CD1c-positive myeloid dendritic cell (primary cell): ENCODE results near the gene EHMT1.
"Not testable (repeated sequence)": the region's sequence is repeated elsewhere in the genome, so short reads cannot be mapped to it uniquely, and the experiment has no call there.

Experiments
- DNase-seq: peaks from one replicate; pipeline ENCODE4 v3.0.0-alpha.2; 2016; ENCODE audit errors: extremely low spot score

The EHMT1 gene

DNA sequence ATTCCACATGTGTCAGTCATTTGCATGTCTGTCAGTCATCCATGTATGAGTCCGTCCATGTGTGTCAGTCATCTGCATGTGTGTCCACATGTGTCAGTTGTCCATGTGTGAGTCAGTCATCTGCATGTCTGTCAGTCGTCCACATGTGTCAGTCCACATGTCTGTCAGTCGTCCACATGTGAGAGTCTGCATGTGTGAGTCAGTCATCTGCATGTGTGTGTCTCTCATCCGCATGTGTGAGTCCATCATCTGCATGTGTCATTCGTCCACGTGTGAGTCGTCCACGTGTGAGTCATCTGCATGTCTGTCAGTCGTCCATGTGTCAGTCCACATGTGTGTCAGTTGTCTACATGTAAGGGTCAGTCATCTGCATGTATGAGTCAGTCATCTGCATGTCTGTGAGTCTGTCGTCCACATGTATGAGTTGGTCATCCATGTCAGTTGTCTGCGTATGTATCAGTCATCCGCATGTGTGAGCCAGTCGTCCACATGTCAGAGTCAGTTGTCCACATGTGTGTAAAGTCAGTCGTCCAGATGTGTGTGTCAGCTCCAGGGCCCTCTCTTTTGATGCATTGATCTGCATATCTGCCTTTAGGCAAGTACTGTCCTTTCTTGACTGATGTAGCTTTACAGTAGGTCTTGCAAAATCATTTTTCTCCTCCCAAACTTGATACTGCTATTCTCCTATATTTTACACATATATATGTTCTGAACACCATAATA is 186.3 kb downstream of the EHMT1 start:
- DNase-seq = no peak

DNA sequence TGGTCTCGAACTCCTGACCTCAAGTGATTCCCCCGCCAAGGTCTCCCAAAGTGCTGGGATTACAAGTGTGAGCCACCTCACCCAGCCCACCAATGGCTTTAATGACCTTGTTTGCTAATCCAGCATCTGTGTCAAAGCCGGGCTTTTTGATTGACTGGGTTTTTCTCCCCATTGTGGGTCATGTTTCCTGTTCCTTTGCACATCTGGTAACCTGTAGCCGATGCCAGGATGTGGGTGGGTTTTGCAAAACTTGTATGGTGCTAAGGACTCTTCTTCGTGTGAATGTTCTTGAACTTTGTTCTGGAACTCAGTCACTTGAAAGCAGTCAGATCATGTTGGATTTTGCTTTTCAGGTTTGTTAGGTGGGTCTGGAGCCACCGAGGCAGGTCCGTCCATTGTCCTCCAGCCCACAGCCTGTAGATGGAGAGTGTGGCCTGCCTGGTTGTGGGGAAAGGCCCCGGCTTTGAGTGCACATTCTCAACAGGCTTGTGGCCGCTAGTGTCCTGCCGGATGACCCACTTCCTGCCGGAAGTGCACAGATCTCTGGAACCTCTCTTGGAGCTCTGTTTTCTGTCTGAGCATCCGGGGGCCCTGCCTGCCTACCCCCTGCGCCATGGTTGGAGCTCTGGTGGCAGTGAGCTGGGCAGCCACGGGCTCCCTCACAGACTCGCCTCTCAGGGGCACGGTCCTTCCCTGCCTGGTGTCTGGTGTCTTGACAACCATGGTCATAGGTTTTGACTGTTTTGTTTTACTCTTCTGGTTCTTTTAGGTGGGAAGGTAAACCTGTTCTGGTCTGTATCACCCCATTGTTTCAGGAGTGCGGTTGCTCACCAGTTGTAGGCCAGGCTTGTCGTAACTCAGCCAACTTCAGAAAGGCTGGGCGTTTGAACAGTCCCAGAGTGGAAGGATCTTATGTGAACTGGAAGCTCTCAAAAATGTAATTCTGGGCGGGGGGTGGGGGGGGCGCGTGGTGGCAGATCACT is 189.2 kb downstream of the EHMT1 start:
- DNase-seq = no peak

DNA sequence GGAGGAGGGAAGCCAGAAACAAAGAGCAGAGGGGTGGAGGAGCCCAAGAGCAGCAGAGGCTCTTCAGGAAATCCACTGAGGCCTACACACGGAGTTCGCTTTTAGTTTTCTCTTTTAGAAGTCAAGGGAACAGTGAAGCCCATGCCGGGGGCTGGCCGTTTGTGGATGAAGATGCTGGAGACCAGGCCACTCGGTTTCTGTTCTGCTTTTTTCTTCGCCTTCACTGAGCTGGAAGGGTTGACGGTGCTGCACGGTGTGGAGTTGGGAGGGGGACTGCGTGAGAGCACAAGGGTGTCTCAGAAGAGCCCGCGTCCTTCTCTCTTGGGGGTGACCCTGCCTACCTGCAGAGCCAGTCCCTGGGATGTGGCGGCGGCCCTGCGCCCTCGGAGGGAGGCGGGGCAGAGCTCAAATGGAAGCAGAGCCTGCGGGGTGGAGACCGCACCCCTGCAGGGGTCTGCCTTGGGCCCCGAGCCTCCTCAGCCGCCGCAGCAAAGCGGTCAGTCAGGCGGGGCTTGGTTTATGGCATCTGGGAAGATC is 190.3 kb downstream of the EHMT1 start:
- DNase-seq = peak; percentile 13

DNA sequence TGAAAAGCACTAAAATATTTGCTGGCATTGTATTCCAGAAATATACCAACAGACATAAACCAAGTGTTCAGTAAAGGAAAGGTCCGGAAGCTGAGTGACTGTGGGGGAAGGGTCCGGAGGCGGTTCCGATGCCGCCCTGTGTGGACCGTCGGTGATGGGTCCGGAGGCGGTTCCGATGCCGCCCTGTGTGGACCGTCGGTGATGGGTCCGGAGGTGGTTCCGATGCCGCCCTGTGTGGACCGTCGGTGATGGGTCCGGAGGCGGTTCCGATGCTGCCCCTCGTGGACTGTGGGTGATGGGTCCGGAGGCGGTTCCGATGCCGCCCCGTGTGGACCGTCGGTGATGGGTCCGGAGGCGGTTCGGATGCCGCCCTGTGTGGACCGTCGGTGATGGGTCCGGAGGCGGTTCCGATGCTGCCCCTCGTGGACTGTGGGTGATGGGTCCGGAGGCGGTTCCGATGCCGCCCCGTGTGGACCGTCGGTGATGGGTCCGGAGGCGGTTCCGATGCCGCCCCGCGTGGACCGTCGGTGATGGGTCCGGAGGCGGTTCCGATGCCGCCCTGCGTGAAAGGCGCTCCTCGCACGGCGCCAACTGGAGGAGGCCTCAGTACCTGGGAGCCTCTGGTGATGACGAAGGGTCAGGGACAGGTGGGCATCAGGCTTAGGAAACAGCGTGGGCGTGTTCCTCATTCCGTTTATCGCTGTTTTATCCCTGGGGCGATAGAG is 191.1 kb downstream of the EHMT1 start:
- DNase-seq = not testable (repeated sequence)

DNA sequence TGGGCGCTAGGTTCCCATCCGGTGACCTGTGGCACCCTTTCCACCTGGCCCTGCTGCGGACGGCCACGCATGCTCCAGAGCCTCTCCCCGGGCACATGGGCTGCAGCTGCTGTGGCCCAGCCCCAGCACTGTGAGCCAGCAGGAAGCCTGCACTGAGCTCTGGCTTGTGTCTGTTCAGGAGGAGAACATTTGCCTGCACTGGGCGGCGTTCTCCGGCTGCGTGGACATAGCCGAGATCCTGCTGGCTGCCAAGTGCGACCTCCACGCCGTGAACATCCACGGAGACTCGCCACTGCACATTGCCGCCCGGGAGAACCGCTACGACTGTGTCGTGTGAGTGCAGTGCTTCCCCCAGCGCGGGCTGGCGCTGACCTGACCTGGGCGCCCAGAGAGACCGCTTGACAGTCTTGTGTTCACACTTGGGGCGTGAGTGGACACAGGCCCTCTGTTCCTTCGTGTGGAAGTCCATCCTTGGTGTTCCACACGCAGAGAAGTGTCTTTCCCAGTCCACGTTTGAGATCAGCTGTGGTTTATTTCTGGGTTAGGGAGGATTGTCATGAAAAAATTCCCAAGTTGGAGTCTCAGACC is 192.6 kb downstream of the EHMT1 start:
- no peak for DNase-seq

DNA sequence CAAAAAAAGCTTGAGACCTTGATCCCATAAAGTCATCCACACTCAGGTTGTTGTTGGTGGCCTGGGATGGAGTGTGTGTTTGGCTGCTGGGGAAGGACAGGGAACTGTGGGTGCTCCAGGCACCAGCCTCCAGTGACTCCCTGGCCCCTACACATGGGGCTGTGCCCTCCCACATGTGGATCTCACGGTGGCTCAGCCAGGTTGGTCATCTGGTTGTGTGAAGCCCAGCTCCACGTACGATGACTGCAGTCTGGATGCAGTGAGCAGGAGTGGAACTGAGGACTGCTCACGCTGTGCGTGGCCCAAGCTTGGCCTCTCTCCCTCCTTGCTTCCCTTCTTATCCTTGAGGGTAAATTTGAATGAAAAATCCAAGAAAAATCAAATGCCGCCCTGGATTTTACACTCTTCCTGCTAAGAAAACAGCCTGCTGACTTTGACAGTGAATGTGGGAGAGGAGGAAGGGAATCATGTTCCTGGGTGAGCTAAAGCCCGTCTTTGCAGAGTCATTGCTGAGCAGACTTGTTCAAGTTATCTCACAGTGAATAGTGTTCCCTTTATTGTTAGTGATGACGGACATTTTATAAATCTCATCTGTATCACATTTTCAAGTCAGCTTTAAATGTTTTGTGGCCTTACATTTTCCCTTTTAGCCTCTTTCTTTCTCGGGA is 193.7 kb downstream of the EHMT1 start:
- no peak for DNase-seq

DNA sequence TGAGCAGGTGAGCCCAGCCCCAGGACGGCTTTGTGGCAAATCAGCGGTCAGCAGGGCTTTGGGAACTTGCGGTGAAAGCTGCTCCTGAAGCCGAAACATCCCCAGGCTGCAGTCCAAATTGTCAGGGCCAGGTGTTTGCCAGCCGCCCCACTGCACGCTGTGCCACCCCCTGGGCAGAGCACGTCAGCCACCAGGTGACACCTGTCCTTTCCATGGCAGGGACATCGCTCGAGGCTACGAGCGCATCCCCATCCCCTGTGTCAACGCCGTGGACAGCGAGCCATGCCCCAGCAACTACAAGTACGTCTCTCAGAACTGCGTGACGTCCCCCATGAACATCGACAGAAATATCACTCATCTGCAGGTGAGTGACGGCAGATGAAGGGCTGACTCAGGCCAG is 194.4 kb downstream of the EHMT1 start:
- DNase-seq = no peak

DNA sequence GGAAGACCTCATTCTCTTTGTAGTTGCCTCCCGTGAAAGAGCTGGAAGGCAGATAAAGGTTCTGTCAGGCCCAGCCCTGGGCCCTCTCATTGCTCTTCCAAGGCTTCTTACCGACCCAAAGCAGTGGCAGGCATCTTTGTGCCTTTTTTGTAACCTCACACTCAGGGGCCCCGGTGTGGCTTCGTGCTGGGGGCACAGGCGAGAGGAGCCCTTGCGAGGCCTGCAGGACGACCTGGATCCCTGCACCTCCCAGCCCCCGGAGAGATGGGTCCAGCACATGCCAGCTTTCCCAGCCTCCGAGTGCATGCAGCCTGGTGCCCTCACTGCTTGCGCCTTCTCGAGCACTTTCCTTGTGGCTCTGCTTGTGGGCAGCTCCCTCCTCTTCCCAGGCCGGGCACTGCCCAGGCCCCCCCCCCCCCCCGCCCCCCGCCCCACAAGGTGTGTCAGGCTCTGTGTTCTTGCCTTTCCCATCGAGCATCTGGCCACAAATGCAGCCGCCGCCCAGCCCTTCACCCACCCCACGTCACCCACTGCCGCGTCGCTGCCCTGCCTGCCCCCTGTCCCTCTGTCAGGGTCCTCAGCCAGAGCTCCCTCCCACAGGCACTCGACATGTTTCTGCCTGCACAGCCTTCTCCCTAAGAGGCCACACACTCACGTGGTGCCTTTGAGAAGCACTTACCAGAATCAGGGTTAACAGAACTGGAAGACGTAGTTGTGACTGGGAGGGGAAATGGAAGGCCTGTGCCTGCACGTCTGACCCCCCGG is 195.0 kb downstream of the EHMT1 start:
- DNase-seq = no peak

DNA sequence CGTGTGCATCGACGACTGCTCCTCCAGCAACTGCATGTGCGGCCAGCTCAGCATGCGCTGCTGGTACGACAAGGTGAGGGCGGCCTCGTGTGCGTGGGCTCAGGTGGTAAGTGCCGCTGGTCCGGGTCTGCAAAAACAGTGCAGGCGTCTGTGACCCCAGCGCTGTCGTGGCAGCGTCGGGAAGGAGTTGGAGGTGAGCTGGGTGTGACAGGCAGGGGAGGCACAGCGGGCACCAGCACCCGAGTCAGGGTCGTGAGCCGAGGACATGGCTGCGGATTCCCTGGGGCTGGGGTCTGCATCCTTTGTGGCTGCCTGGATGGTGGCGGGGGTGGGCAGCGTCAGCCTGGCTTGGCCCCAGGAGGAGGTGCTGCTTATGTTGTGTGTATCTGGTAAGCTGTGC is 195.6 kb downstream of the EHMT1 start:
- DNase-seq = no peak

DNA sequence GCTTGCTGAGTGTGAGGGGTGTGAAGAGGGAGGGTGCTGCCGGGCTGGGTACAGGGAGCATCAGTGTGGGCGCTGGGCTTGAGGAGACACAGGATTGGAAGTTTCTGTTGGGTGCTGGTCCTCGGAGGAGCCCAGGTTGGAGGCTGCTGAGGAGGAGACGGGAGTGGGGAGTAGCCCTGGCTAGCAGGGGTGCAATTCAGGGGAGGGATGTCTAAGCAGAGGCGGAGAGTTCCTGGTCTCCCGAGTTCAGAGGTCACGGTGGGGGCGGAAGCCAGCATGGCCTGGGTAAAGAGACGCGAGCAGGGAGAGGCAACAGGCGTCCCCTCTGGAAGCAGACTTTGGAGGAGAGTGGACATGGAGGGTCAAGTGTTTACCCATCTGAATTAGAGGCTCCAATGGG is 196.0 kb downstream of the EHMT1 start:
- no peak for DNase-seq

DNA sequence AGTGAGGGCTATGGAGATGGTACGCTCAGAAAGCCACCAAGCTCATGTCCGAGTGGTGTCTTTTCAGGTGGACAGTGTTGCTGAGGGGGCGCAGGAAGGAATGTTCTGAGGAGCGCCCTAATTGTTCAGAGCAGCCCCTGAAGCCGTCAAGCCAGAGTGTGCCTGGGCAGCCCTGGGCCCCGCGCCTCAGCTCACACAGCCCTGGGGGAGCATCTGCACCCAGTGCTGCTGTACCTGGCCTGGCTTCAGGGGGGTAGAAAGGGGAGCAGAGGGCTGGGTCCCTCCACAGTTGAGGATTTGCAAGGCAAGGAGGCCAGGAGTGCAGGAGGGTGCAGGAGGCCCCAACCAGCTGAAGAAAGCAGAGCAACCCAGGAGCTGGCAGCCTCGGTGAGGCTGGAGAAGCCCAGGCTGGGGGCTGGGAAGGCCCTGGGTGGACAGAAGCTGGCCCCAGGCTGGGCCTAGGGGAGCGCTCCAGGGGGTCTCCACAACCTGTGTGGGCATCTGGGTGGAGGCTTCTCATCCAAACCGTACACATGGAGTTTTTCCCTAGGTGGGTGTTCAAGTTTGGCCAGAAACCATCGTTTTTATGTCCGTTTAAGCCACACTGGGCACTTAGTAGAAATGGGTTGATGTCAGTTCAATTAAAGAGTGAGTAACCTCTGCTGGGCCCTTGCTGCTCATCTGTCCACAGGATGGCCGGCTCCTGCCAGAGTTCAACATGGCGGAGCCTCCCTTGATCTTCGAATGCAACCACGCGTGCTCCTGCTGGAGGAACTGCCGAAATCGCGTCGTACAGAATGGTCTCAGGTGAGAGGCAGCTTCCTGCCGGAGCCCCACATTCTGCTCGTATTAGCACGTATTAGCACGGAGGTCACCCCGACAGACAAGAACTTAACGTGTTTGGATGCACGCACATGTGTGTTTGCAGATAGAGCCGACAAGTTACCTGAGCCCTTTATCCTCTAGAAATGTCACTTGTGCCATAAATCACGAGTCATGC is 196.8 kb downstream of the EHMT1 start:
- DNase-seq = no peak

DNA sequence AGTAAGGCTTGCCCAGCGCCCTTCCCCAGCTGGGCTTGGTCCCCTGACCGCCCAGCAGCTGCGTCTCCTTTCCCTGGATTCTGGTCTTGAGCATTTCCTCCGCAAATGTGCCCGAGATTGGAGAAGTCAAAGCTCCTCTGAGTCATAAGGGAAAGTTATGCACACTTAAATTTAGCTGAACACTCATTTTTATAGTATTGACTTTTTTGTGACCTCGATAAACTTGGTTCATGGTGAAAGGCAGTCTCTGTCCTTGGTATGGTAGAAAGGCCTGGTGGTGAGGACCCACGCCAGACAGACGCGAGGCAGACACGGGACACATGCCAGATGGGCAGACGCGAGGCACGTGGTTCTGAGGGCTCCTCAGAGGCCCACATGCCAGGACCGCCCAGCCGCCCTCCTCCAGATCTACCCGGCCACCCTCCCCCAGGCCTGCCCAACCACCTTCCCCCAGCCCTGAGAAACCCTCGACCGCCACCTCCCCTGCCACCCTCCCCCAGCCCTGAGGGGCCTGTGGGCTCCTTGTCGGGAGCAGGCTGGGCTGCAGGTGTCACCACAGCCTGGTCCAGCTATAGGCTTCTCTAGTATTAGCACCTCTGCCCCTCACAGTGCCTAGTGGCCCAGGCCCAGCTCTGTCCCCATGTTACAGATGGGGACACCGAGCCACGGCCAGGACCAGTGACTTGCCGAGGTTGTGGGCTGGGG is 197.9 kb downstream of the EHMT1 start:
- no peak for DNase-seq

DNA sequence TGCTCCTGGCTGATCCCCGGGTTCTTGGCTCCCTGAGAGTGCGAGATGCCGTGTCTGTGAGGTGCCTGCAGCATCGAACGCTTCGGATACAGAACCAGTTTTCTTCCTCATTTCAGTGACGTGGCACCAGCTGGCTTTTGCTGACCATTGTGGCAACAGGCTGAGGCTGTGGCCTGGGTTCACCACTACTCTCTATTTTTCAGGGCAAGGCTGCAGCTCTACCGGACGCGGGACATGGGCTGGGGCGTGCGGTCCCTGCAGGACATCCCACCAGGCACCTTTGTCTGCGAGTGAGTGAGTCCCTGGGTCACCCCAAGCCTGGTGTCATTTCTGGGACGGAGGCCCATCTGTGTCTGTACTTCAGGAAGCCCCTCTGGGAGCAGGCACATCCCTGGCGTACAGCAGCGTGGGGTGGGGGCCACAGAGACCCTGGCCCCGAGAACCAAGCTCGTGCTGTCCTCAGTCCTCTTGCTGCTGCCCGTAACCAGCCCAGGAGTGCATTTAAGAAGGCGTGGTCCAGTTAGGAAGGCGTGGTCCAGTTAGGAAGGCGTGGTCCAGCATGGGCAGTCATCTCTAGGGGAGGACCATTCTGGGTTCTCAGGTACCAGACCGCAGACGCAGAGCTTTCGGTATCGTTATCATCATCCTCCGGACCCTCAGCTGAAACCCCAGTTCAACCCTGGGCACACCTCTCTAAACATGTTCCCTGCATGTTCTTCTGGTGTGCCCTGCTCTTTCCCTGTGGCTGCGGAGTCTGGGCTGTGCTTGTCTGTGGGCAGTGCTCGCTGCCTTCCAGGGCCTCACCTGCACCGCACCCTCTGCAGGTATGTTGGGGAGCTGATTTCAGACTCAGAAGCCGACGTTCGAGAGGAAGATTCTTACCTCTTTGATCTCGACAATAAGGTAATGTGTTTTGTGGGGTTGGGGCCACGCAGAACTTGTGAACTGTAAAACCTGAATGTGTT is 198.7 kb downstream of the EHMT1 start:
- no peak for DNase-seq

DNA sequence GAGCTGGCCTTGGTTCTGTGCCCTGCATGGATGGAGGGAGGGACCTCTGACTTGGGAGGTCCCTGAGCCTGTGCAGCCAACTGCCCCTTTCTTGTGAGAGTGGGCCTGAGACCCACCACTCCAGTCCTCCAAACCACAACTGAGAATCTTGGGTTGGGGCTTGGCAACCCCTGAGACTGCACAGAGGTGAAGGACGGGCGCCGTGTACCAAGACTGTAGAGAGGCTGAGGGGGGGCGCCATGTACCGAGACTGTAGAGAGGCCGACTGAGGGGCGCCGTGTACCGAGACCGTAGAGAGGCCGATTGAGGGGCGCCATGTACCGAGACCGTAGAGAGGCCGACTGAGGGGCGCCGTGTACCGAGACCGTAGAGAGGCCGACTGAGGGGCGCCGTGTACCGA is 199.5 kb downstream of the EHMT1 start:
- no peak for DNase-seq

DNA sequence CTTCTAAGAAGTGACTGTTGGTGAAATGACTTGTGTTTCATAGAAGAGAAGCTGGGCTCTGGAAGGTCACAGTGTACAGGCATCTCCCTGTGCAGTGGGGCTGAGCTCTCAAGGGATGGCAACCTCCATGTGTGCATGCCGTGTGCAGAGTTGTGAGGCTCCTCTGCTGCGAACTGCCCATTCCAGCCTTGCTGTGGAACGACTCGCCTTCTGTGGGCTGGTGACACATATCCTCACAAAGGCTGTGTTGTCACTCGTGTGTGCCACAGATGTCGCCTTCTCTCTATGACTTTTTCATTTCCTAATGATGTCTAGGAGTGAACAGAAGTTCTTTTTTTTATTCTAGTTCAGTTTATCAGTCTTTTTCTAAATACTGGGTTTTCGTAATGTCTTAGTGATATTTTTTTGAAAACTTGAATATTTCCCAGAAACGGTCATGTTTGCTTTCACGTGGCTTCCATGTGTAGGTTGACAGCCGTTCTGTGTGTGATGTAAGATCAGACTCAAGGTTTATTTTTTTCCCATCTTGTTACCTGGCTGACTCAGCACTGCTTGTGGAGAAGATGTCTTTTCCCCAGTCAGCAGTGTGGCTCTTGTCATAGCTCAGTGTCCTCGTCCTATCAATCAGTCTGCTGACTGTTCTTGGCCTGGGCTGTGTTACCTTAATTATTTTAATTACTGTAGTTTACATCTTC is 201.5 kb downstream of the EHMT1 start:
- DNase-seq = no peak

DNA sequence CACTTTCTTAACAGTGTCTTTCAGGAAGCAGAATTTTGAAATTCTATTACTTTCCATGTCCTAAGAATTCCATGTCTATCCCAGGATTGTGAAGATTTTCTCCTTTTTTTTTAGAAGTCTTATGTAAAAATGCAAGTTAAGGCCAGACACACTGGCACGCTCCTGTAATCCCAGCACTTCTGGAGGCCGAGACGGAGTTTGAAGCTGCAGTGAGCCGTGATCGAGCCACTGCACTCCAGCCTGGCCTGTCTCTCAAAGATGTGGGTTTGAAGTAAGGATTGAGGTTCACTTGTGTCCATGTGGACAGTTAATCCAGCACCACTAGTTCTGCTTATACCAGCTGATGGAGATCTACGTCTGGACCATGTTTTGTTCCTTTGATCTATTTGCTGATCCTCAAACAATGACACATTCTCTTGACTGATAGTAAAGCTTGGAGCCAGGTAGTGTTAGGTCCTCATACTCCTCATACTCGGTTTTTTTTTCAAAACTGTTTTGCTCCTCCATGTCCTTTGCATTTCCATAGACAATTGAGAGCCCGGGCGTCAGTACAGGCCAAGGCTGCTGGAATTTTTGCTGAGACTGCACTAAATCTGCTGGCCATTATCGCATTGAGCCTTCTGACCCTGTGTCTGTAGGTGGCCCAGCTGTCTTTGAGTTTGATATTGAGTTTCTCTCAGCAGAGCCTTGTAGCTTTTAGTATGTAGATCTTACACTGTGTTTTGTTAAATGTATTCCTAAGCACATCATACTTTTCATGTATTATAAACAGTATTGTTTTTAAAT is 205.4 kb downstream of the EHMT1 start:
- DNase-seq = no peak
